HepG2 (cell line): ENCODE data around the gene LRRC28. TPM values are rescaled to one million over a fixed set of nuclear protein-coding genes. Genes with fewer than 3 reads are reported as not detected.

ENCODE experiments used
- ASH2L ChIP-seq: fragments of 300-600, 200-600 bp; sonication (generic); IDR thresholded peaks from 2 replicates; pipeline ENCODE4 v1.7.0; 2017; ENCODE audit warnings: low read depth, mild to moderate bottlenecking, moderate library complexity, mixed read lengths, low read length; ENCODE audit not compliant: insufficient read length
- BRD4 ChIP-seq: sonication (generic); formaldehyde crosslinking; IDR thresholded peaks from 2 replicates; pipeline ENCODE4 v1.4.0; 2020; ENCODE audit warnings: missing genetic modification reagents
- DNMT1 ChIP-seq: sonication (generic); formaldehyde crosslinking; IDR thresholded peaks from 2 replicates; pipeline ENCODE4 v1.5.1; 2020; ENCODE audit warnings: mild to moderate bottlenecking, missing genetic modification reagents
- MXD4 ChIP-seq: IDR thresholded peaks from 2 replicates; pipeline ENCODE4 v1.6.1; 2016; ENCODE audit warnings: mild to moderate bottlenecking, missing biosample characterization, missing genetic modification reagents
- MXI1 ChIP-seq: IDR thresholded peaks from 3 replicates; pipeline ENCODE4 v1.6.1; 2012; ENCODE audit warnings: low read depth, low read length, inconsistent platforms, borderline replicate concordance
- NCOA5 ChIP-seq: sonication (generic); formaldehyde crosslinking; IDR thresholded peaks from 2 replicates; pipeline ENCODE4 v1.4.0; 2020; ENCODE audit warnings: missing genetic modification reagents
- POLR2G ChIP-seq: fragments of 200-400 bp; formaldehyde crosslinking; IDR thresholded peaks from 2 replicates; pipeline ENCODE4 v1.6.1; 2018; ENCODE audit warnings: mild to moderate bottlenecking, low read depth, low read length, moderate library complexity
- SALL1 ChIP-seq: sonication (generic); formaldehyde crosslinking; IDR thresholded peaks from 2 replicates; pipeline ENCODE4 v1.8.0; 2022; ENCODE audit warnings: mild to moderate bottlenecking, missing genetic modification reagents
- SETDB1 ChIP-seq: sonication (generic); formaldehyde crosslinking; IDR thresholded peaks from 2 replicates; pipeline ENCODE4 v1.5.1; 2020; ENCODE audit warnings: missing genetic modification reagents, mild to moderate bottlenecking, borderline replicate concordance
- SMYD3 ChIP-seq: sonication (generic); formaldehyde crosslinking; IDR thresholded peaks from 2 replicates; pipeline ENCODE4 v1.8.1; 2023; ENCODE audit warnings: mild to moderate bottlenecking, missing genetic modification reagents
- SP5 ChIP-seq: IDR thresholded peaks from 2 replicates; pipeline ENCODE4 v1.6.1; 2016; ENCODE audit warnings: low read depth, borderline replicate concordance
- TOE1 ChIP-seq: sonication (generic); formaldehyde crosslinking; IDR thresholded peaks from 2 replicates; pipeline ENCODE4 v1.4.0; 2020; ENCODE audit warnings: mild to moderate bottlenecking, missing genetic modification reagents
- TSC22D2 ChIP-seq: sonication (generic); formaldehyde crosslinking; IDR thresholded peaks from 2 replicates; pipeline ENCODE4 v1.5.1; 2020; ENCODE audit warnings: missing genetic modification reagents, mild to moderate bottlenecking, borderline replicate concordance
- ZNF557 ChIP-seq: sonication (generic); formaldehyde crosslinking; IDR thresholded peaks from 2 replicates; pipeline ENCODE4 v1.4.0; 2020; ENCODE audit warnings: missing genetic modification reagents
- polyA plus RNA-seq, 8 experiments: library from polyadenylated mRNA; depleted of rRNA in 3 of 8; stranded (reverse) in 7 of 8; unstranded in 1 of 8; fragments of >200 nt; fragmentation: Illumina TruSeq in 4 of 8; extraction: Trizol in 4 of 8; gene quantifications; 2 replicates each; pipeline versions ENCODE4 v1.2.1 to v1.2.3, GENCODE V29; 2011 to 2016; ENCODE audit warnings: low read depth in 4 of 8, missing spikeins in 1 of 8, mixed read lengths in 1 of 8; ENCODE audit not compliant: insufficient read depth in 1 of 8
- total RNA-seq, 5 experiments: library from RNA; depleted of rRNA; stranded (reverse); fragments of >200 nt; fragmentation: Illumina TruSeq; extraction: Trizol; gene quantifications; 2 replicates each; pipeline ENCODE4 v1.2.3, GENCODE V29; 2016; ENCODE audit warnings: low read depth in 1 of 5
- TF ChIP-seq, protein P1 (sequence below): sonication (generic); formaldehyde crosslinking; IDR thresholded peaks from 2 replicates; pipeline ENCODE4 v1.4.0; 2020; ENCODE audit warnings: missing genetic modification reagents, borderline replicate concordance
- TF ChIP-seq, protein P2 (sequence below): sonication (generic); formaldehyde crosslinking; IDR thresholded peaks from 2 replicates; pipeline ENCODE4 v1.5.0; 2020; ENCODE audit warnings: mild to moderate bottlenecking, missing genetic modification reagents, borderline replicate concordance
- TF ChIP-seq, protein P3 (sequence below), 2 experiments: sonication (generic) in 1 of 2; formaldehyde crosslinking in 1 of 2; IDR thresholded peaks; 2 replicates each; pipeline versions ENCODE4 v1.5.1 to v1.6.1; 2011 to 2020; ENCODE audit warnings: borderline replicate concordance in 1 of 2, low read depth in 1 of 2, low read length in 1 of 2, mild to moderate bottlenecking in 1 of 2, missing genetic modification reagents in 1 of 2, moderate library complexity in 1 of 2
- TF ChIP-seq, protein P4 (sequence below): sonication (generic); formaldehyde crosslinking; IDR thresholded peaks from 2 replicates; pipeline ENCODE4 v1.5.1; 2020; ENCODE audit warnings: missing genetic modification reagents, mild to moderate bottlenecking, borderline replicate concordance
- TF ChIP-seq, protein P5 (sequence below): sonication (generic); formaldehyde crosslinking; IDR thresholded peaks from 2 replicates; pipeline ENCODE4 v1.5.1; 2020; ENCODE audit warnings: missing genetic modification reagents, mild to moderate bottlenecking, borderline replicate concordance

The LRRC28 gene
- total and polyA plus RNA-seq, 2 of the 13 experiments (the other 11 are each of a cell fraction or from before 2014, with no cell fraction given): 17.5 to 21.3 TPM

DNA sequence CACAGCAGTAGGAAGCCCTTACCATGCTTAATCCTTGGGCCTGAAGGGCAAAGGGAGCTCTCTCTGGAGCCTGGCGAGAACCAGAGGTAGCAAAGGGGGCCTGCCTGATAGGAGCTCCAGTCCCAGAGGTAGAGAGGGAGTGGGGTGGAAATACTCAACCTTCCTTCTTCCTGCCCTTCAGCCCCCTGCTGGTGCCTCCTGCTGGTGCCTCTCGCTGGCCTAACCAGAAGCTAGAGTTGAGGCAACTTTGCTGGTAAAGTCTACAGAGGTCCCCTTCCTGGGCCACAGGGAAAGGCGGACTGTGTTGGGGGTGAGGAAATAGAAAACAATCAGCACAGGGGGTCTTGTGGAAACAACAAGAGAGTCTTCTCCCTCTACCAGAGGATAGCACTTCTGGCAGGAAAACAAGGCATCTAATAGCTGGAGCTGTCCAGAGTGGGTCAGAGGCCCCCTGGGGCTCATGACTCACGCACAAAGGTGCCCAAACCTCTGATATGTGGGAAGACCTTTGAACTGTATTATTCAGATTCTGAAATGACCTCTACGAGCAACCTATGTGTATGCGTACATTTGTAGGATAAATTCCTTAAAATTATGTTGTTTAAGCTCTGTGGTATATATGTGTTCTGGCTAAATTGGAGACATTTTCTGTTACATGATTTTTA lies 133.9 kb downstream of the LRRC28 start (continued):
- TF ChIP-seq, protein P1, sequence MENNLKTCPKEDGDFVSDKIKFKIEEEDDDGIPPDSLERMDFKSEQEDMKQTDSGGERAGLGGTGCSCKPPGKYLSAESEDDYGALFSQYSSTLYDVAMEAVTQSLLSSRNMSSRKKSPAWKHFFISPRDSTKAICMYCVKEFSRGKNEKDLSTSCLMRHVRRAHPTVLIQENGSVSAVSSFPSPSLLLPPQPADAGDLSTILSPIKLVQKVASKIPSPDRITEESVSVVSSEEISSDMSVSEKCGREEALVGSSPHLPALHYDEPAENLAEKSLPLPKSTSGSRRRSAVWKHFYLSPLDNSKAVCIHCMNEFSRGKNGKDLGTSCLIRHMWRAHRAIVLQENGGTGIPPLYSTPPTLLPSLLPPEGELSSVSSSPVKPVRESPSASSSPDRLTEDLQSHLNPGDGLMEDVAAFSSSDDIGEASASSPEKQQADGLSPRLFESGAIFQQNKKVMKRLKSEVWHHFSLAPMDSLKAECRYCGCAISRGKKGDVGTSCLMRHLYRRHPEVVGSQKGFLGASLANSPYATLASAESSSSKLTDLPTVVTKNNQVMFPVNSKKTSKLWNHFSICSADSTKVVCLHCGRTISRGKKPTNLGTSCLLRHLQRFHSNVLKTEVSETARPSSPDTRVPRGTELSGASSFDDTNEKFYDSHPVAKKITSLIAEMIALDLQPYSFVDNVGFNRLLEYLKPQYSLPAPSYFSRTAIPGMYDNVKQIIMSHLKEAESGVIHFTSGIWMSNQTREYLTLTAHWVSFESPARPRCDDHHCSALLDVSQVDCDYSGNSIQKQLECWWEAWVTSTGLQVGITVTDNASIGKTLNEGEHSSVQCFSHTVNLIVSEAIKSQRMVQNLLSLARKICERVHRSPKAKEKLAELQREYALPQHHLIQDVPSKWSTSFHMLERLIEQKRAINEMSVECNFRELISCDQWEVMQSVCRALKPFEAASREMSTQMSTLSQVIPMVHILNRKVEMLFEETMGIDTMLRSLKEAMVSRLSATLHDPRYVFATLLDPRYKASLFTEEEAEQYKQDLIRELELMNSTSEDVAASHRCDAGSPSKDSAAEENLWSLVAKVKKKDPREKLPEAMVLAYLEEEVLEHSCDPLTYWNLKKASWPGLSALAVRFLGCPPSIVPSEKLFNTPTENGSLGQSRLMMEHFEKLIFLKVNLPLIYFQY (CRISPR knock-in tag): no peak
- no peak for TF ChIP-seq NCOA5 (CRISPR knock-in tag)
- TF ChIP-seq SMYD3: no peak
- TF ChIP-seq, protein P2, sequence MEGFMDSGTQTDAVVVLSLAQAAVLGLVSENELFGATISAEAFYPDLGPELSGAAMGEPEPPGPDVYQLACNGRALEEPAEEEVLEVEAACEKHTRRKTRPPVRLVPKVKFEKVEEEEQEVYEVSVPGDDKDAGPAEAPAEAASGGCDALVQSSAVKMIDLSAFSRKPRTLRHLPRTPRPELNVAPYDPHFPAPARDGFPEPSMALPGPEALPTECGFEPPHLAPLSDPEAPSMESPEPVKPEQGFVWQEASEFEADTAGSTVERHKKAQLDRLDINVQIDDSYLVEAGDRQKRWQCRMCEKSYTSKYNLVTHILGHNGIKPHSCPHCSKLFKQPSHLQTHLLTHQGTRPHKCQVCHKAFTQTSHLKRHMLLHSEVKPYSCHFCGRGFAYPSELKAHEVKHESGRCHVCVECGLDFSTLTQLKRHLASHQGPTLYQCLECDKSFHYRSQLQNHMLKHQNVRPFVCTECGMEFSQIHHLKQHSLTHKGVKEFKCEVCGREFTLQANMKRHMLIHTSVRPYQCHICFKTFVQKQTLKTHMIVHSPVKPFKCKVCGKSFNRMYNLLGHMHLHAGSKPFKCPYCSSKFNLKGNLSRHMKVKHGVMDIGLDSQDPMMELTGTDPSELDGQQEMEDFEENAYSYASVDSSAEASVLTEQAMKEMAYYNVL (CRISPR knock-in tag): no peak
- peak; percentile 18 for TF ChIP-seq ASH2L
- TF ChIP-seq POLR2G: no peak
- no peak for TF ChIP-seq BRD4 (CRISPR knock-in tag)
- no peak for TF ChIP-seq TSC22D2 (CRISPR knock-in tag)
- TF ChIP-seq SP5 (CRISPR knock-in tag): no peak
- no peak for TF ChIP-seq TOE1 (CRISPR knock-in tag)
- no peak for TF ChIP-seq MXD4 (CRISPR knock-in tag)
- TF ChIP-seq ZNF557 (CRISPR knock-in tag): no peak
- TF ChIP-seq, protein P3, sequence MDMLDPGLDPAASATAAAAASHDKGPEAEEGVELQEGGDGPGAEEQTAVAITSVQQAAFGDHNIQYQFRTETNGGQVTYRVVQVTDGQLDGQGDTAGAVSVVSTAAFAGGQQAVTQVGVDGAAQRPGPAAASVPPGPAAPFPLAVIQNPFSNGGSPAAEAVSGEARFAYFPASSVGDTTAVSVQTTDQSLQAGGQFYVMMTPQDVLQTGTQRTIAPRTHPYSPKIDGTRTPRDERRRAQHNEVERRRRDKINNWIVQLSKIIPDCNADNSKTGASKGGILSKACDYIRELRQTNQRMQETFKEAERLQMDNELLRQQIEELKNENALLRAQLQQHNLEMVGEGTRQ (IDR thresholded peaks at IDR 0.05; ENCODE audit: low read depth, low read length): no peak
- TF ChIP-seq, protein P3 (CRISPR knock-in tag; IDR thresholded peaks at IDR 0.05; ENCODE audit: borderline replicate concordance): no peak
- TF ChIP-seq, protein P4, sequence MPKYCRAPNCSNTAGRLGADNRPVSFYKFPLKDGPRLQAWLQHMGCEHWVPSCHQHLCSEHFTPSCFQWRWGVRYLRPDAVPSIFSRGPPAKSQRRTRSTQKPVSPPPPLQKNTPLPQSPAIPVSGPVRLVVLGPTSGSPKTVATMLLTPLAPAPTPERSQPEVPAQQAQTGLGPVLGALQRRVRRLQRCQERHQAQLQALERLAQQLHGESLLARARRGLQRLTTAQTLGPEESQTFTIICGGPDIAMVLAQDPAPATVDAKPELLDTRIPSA (CRISPR knock-in tag): no peak
- TF ChIP-seq SALL1 (CRISPR knock-in tag): peak; percentile 65
- no peak for TF ChIP-seq MXI1
- TF ChIP-seq, protein P5, sequence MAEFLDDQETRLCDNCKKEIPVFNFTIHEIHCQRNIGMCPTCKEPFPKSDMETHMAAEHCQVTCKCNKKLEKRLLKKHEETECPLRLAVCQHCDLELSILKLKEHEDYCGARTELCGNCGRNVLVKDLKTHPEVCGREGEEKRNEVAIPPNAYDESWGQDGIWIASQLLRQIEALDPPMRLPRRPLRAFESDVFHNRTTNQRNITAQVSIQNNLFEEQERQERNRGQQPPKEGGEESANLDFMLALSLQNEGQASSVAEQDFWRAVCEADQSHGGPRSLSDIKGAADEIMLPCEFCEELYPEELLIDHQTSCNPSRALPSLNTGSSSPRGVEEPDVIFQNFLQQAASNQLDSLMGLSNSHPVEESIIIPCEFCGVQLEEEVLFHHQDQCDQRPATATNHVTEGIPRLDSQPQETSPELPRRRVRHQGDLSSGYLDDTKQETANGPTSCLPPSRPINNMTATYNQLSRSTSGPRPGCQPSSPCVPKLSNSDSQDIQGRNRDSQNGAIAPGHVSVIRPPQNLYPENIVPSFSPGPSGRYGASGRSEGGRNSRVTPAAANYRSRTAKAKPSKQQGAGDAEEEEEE: no peak
- TF ChIP-seq SETDB1 (CRISPR knock-in tag): no peak
- no peak for TF ChIP-seq DNMT1
